HUDEP-2 (cell line): Measurements from ENCODE around the gene SPECC1L.
A peak's percentile ranks its signal among the peaks of the same experiment; 100 is the strongest.
"Not testable (repeated sequence)": the region's sequence is repeated elsewhere in the genome, so short reads cannot be mapped to it uniquely, and the experiment has no call there.

Source experiments
- DNase-seq, 76 experiments: peaks; one replicate each; lab custom pipeline; 2025; ENCODE audit not compliant: unreplicated experiment in 76 of 76; lab: John Stamatoyannopoulos, UW

Gene SPECC1L, protein sequence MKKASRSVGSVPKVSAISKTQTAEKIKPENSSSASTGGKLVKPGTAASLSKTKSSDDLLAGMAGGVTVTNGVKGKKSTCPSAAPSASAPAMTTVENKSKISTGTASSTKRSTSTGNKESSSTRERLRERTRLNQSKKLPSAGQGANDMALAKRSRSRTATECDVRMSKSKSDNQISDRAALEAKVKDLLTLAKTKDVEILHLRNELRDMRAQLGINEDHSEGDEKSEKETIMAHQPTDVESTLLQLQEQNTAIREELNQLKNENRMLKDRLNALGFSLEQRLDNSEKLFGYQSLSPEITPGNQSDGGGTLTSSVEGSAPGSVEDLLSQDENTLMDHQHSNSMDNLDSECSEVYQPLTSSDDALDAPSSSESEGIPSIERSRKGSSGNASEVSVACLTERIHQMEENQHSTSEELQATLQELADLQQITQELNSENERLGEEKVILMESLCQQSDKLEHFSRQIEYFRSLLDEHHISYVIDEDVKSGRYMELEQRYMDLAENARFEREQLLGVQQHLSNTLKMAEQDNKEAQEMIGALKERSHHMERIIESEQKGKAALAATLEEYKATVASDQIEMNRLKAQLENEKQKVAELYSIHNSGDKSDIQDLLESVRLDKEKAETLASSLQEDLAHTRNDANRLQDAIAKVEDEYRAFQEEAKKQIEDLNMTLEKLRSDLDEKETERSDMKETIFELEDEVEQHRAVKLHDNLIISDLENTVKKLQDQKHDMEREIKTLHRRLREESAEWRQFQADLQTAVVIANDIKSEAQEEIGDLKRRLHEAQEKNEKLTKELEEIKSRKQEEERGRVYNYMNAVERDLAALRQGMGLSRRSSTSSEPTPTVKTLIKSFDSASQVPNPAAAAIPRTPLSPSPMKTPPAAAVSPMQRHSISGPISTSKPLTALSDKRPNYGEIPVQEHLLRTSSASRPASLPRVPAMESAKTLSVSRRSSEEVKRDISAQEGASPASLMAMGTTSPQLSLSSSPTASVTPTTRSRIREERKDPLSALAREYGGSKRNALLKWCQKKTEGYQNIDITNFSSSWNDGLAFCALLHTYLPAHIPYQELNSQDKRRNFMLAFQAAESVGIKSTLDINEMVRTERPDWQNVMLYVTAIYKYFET

DNA sequence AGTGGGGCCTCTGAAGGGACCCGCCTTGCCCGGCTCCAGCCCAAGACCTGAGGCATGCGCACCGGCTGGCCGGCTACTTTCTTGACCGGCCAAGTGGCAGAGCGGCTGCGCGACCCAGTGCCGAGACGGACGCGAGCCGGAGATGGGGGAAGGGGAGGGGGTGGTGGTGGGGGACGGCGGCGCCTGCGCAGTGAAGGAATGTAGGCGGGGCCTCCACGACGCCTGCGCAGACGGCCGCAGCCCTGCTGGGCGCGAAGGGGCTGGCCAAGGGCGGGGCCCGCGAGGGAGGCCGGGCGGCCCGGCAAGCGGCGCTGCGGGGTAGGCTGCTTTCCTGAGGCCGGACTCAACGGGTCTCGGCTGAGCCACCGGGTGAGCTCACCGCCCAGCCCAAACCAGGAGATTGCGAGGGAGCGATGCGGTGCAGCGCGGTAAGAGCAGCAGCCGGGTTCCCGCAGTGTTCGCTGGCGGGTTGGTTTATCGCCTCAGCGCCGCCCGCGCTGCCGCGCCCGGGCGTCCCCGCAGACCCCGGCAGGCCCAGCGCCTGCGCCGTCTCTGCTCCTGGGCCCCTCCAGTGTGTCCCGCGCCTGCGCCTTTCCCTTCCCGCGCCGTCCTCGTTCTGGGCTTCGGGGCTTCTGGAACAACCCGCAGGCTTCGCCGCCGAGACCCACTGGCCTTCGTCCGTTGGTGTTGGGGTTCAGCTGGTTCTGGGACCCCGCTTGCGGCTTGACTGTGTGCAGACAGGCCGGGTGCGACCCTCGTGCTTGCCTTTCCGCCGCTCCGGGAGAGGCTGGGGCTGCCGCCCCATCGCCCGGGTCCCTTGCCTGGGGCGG is at the start of gene SPECC1L:
Gene SPECC1L, plus strand, starts transcription at position 276 of the 830 bp plus-strand sequence. CDS start 31,401 bp downstream, outside the sequence.
- peak in 74 of 76 experiments; percentile 27 to 95 (median 84) for DNase-seq

DNA sequence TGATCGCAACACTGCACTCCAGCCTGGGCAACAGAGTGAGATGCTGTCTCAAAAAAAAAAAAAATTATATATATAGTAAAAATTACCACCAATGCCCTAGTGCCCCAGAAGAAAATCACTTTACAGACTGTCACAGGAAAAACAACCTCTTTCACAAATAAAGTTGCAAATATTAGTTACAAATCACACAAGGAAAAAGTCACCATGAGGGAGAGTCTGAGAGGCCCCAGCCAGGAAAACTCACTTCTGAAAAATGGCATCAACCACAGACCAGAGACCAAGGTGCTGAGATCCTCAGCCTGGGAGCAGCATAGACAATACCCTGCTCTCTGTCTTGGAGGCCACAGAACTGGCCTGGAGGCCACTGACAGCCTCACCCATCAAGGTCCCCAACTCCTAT is 46.2 kb upstream of the SPECC1L start:
- no peak for DNase-seq

DNA sequence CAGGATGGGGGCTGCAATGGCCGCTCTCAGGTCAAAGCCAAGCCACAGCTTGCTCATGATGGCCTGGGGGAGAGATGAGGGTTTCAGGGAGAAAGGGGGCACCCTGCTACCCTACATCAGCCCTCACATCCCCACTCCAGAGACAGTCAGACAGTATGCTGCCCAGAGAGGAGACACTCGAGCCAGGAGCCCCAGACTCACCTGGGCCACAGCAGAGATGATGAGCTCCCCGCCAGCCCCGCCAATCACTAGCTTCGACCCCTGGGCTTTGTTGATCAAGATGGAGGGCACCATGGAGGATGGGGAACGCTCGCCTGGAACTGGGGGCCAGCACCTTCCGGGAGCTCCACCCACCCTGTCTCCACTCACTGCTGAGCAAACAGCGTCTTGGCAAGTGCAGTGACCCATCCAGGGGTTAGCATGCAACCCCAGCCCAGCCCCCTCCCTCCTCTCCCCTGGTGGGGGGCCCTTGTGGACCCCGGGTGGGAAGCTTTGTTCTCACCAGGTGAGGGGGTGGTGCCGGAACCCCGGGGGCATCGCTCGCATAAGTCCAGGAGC is 45.5 kb upstream of the SPECC1L start:
- DNase-seq = no peak

DNA sequence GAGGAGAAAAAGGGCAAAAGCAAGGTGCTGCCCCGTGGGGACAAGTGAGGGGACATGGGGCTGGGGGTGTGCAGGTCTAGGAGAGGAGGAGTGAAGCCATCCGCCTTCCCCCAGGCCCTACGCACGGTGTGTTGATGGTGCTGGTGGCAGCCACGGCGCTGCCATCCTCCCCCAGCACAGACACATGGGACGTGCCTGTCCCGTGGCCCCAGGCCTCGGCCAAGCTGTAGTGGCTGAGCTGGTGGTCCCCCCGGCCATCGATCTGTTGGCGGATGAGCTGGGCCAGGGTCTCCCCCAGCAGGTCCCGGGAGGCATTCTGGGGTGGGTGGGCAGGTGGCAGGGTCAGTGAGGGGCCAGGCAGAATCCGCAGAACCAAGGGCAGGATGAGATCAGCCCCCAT is 44.7 kb upstream of the SPECC1L start:
- no peak for DNase-seq

DNA sequence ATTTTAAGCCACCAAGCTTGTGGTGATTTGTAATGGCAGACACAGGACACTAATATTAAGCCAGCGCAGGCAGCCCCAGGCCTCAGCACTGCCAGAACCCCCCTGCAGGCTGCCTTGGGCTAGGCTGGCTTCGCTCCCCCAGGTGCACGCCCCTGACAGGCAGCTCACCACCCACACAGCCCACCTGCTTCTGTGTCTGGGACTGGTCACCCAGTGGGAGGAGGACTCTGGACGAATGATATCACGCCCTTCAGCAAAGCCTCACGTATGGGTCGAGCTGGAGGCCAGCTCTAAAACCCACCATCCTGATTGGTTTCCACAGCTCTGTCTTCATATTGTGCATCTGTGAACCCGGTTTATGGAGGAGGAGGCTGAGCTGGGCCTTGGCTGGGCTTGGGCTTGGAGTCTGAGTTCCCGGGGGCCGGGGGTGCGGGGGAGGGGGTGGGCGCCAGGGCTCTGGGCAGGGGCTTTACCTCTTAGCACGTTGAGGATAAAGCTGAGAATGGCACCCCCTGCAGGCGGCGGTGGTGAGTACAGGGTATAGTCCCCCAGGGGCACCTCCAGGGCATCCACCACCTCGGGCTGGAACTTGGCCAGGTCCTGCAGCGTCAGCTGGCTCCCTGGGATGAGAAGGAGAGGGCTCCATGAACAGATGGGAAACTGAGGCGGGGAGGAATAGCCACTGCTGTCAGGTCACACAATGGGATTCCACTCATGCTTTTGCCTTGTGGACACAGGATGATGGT is 39.5 kb upstream of the SPECC1L start:
- peak in 52 of 76 experiments; percentile 3 to 61 (median 32) for DNase-seq

DNA sequence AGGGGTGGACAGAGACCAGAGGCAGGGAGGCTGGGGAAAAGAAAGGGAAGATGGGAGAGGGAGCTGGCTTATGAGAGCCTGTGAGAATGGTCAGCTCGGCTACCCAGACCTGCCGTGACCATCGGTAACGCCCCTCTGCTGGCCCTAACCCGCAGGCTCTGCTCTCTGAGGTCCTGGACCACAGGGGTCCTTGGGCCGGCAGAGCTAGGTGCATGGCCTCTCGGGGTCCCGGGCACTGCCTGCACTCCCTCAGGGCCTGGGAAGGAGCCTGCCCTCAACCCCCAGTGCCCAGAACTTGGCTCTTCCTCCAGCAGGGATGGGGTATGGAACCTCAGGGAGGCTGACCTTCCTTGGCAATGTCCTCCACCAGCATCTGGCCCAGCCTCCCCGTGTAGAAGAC is 38.9 kb upstream of the SPECC1L start:
- no peak for DNase-seq

DNA sequence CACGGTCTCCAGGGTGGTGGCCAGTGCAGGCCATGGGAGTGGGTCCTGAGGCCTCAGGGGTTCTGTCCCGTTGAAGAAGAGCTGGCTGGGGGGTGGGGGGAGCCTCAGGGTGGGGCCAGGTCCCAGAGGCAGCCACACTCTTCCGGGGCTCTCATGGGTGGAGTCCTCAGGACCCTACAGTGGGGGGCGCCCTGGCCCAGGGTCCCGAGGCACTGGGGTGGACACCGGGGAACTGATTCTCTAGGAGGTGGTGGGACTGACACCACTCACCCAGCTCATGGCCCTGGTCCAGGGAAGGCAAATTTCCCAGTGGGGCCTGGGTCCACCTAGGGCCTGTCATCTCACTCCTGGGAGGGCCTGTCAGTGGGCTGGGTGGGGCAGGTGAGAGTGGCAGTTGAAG is 38.5 kb upstream of the SPECC1L start:
- DNase-seq = no peak

DNA sequence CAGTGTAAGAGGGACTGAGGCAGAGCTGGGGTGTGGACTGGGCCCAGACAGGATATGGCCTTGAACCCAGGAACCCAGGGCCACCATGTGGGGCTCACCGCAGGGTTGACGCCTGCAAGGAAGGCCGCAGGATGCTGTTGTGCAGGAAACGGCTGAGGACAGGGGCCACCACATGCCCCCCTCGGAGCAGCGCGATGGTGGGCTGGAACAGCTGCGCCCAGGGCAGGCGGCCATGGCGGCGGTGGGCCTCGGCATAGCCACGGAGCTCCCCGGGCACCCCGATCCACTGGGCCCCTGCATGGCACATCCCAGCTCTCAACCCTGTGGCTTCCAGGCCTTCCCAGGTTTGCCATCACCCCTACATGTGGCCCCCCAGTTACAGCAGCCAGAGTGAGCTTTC is 37.9 kb upstream of the SPECC1L start:
- no peak for DNase-seq

DNA sequence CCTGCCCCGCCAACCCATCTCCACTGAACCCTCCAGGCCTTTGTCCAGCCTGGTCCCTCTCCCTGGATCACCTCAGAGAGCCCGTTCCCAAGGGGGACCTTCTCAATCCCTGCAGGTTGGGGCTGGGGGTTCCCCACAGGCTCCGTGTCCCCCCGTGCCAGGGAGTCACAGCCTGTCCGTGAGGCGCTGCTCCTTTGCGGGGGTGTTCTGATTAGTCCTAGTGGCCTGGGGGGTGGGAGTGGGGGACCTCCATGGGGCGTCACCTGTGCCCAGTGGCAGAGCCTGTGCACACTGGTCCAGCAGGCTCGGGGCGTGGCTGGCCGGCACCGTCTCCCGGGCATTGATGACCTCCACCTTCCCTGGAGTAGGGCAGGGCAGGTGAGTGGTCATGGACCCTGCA is 37.4 kb upstream of the SPECC1L start:
- no peak for DNase-seq

DNA sequence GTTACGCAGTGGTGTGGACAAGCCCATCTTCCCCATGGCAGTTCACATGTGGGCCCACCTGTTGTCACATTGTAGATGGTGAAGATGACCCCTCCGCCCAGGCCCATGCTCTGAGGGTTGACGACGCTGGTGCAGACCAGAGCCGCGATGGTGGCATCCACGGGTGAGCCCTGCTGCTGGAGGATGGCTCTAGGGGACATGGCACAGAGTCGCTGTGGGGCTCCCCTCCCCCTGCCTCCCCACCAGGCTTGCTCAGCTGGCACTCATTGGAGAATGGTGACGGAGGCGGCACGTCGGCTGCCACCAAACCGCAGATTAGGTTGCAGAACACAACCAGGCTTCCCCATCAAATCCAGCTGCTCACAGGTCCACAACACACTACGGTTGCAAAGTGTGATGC is 36.8 kb upstream of the SPECC1L start:
- no peak for DNase-seq

DNA sequence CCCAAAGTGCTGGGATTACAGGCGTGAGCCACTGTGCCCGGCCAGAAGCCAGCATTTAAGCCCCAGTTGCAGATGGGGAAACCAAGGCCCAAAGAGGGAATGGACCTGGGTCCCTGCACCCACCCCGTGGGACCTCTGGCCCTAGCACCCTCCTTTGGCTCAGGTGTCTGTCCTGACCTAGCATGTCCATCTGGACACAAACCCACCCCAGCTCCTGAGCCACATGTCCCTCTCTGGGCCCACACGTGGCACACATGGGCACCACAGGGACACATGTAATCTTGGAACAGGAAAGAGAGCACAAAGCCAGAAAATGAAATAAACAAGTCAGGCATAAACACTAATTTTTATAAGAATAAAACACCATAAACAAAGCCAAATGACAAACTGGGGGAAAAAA is 35.3 kb upstream of the SPECC1L start:
- DNase-seq = no peak

DNA sequence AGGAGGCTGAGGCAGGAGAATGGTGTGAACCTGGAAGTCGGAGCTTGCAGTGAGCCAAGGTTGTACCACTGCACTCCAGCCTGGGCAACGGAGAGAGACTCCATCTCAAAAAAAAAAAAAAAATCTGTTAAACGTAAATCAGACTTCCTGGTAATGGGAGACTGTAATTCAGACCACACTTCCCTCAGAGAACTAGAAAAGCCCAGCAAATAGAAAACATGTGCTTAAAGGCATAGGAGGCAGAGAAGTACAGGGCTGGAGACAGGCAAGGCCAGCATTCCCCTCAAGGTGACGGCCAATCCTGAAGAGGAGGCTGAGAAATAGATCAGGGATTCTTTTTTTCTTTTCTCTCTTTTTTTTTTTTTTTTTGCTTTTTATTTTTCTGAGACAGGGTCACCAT is 34.0 kb upstream of the SPECC1L start:
- DNase-seq = no peak

DNA sequence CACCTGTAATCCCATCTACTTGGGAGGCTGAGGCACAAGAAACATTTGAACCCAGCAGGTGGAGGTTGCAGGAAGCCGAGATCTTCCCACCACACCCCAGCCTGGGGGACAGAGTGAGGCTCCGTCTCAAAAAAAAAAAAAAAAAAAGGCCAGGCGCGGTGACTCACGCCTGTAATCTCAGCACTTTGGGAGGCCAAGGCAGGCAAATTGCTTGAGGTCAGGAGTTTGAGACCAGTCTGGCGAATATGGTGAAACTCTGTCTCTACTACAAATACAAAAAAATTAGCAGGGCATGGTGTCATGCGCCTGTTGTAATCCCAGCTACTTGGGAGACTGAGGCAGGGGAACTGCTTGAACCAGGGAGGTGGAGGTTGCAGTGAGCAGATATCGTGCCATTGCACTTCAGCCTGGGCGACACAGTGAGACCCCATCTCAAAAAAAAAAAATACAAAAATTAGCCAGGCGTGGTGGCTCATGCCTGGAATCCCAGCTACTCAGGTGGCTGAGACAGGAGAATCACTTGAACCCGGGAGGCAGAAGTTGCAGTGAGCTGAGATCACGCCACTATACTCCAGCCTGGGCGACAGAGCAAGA is 32.4 kb upstream of the SPECC1L start:
- not testable (repeated sequence) for DNase-seq

DNA sequence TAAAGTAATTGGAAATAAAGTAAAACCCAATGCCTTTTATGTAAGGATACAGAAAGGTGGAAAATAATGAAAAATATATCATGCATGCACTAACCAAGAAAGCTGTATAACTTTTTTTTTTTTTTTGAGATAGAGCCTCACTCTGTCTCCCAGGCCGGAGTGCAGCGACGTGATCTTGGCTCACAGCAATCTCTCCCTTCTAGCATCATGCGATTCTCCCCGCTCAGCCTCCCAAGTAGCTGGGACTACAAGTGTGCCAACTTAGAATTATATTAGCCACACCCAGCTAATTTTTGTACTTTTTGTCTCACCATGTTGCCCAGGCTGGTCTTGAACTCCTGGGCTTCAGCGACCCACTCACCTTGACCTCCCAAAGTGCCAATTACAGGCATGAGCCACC is 30.2 kb upstream of the SPECC1L start:
- no peak for DNase-seq

DNA sequence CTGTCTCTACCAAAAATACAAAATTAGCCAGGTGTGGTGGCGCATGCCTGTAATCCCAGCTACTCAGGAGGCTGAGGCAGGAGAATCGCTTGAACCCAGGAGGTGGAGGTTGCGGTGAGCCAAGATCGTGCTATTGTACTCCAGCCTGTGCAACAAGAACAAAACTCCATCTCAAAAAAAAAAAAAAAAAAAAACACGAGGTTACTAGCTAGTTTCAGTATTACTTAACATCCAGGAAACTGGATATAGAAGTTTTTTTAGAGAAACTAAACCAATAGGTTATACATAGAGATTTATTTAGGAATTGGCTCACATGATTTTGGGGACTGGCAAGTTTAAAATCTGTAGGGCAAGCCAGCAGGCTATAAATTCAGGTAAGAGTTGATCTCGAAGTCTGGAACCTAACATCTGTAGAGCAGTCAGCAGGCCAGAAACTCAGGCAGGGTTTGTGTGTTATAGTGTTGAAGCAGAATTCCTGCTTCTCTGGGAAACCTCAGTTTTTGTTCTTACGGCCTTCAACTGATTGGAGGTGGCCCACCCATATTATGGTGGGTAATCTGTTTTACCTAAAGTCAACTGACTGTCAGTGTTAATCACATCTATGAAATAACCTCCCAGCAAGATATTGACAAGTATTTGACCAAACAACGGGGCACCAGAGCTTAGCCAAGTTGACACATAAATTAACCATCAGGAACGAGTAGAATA is 29.5 kb upstream of the SPECC1L start:
- not testable (repeated sequence) for DNase-seq

DNA sequence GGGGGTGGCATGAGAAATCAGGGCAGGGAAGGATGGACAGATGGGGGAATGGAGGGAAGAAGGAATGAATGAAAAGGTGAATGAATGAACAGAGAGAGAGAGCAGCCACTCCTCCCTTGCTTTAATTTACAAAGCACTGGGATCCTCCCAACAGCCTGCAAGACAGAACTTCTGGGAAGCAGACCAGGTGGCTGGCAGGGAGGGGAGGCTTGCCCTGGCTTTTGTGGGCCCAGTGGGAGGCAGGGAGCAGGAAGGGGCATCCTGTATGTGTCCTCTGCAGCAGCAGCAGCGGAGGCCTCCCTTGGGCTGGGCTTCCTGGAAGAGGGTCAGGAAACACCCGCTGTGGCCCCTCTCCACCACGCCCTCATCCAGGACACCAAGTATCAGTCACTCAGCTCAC is 27.2 kb upstream of the SPECC1L start:
- not testable (repeated sequence) for DNase-seq

DNA sequence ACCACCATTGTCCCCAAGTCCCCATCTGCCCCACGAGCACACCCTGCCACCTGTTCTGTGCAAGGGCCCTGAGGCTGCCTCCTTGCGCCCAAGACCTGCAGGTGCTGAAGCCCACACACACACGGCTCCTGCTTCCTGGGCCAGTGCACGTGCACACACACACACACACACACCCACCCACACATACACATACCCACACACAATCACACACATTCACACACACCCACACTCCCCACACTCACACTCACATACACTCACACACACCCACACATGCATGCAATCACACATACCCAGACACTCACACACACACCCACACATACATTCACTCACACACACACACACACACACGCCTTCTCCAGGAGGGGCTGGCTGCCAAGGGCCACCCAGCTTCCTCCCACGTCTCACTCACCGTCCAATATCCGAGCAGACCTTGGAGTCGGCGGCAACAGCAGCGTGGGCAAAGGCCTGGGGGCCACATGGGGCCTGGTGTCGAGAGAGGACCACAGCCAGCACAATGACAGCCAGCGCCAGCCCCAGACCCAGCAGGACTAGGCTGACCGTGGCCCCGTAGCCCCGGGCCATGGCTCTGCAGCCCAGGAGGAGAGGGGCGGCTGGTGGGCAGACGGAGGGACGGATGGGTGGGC is 26.4 kb upstream of the SPECC1L start:
- peak in 51 of 76 experiments; percentile 8 to 73 (median 34) for DNase-seq

DNA sequence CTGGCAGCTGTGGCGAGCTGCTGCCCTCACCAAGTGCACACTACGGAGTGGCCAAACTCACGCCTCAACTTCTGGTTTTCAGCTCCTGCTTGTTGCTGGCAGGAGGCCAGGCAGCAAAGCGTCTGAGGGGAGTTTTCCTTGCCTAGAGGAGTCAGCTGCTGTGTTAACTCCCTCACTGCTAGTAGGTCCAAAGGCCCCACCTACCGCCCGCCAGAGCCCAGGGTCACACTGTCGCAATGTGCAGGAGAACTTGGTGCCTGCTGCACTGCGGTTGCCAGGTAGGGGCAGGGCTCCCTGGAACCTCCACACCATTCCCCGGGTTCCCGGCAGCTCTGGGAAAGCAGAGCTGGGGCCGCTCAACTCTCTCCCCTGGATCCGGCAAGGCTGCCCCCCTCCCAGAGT is 25.6 kb upstream of the SPECC1L start, which contains the start of gene GGT5:
Gene GGT5, minus strand, starts transcription at position 53 of the 402 bp plus-strand sequence. CDS start 357 bp downstream, outside the sequence.
- peak in 32 of 76 experiments; percentile 5 to 66 (median 25) for DNase-seq
